Measurements from ENCODE around the gene ZFYVE19.
A peak's percentile ranks its signal among the peaks of the same experiment; 100 is the strongest.
"Not testable (repeated sequence)": the region's sequence is repeated elsewhere in the genome, so short reads cannot be mapped to it uniquely, and the experiment has no call there.

The ZFYVE19 gene

DNA sequence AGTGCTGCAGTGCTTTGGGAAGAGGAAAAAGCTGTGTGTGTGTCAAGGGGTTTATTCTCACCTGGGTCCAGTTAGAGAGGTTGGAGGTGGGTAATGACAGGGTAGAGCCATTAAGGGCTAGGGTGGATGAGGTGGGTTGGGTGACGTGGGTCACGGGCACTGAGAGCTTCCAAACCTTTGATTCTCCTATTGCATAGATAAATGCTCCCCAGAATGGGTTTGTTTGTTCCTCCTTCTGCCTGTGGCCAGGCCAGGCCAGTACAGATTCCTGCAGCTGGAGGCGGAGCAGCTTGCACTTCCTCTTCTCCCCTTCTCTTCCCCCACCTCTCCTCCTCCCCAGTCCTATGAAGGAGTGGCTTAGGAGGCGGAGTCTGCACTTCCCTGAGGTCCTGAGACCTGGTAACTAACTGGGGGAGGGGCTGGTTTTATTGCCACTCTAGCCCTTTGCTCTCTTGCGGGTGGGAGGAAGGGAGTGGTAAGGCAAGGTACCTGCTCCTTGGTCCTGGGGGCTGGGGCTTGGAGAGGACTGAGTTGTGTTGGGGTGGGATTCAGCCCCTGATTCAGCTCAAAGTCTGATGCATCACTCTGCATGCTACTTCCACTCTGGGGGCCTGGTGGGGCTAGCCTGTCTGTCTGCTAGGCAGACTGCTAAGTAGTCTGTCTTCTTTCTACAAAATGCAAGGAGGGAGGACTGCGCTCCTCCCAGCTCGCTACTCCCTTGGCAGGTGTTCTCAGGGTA, 40.5 kb downstream of the ZFYVE19 start:
- peak; percentile 5 for DNase-seq (ENCODE audit: low spot score)

DNA sequence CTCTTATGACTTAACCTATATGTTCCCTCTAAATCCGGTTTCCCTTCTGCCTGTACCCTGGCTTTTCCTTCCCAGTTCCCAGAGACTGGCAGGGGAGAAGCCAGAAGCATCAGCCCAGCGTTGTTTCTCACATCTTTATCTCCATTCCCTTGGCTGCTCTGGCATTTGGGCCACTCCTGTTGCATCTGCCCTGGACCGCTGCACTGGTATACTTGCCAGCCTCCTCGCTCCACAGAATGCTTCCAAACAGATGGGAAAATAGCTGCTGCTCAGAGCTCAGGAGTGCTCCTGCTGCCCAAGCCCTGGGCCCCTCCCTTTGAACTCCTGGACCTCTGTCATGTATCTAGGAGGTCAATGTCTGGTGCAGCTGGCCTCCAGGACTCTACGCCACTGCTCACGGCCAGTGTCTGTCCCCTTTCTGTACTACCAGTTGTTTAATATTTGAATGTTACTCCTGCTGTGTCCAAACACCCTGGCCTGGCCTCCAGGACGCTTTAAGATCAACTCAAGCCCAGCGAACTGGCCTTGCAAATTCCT, 43.8 kb downstream of the ZFYVE19 start:
- no peak for DNase-seq (ENCODE audit: low spot score)

DNA sequence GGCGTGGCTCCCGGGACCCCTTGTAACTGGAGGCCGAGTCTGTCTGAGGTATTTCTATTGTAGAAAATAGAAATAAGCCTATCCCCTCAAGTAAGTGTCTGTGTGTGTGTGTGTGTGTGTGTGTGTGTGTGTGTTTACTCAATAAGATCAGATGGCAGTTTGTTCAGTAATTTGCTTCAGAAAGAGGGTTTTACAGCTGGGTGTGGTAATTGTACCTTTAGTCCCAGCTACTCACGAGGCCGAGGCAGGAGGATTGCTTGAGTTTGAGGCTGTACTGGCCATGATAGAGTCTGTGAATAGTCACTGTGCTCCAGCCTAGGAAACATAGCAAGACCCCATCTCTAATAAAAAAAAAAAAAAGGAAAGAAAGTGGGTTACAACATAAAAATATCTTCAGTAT, 45.6 kb downstream of the ZFYVE19 start:
- no peak for DNase-seq (ENCODE audit: low spot score)

DNA sequence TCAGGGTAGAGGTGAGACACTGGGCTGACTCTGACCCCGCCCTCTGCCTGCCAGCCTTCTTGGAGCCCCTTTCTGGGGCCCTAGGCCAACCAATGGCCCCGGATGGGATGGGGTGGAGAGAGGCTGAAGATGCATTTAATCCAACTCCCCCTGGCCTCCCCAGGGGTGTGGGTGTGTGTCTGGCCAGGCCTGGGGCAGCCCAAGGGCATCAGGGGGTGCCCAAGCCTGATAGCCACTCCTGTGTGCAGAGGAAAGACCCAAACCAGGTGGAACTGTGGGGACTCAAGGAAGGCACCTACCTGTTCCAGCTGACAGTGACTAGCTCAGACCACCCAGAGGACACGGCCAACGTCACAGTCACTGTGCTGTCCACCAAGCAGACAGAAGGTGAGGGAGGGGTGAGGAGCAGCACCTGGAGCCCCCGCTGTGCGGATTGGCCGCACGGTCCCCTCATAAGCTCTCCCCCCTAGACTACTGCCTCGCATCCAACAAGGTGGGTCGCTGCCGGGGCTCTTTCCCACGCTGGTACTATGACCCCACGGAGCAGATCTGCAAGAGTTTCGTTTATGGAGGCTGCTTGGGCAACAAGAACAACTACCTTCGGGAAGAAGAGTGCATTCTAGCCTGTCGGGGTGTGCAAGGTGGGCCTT, 46.5 kb downstream of the ZFYVE19 start:
- DNase-seq (ENCODE audit: low spot score), result no peak

DNA sequence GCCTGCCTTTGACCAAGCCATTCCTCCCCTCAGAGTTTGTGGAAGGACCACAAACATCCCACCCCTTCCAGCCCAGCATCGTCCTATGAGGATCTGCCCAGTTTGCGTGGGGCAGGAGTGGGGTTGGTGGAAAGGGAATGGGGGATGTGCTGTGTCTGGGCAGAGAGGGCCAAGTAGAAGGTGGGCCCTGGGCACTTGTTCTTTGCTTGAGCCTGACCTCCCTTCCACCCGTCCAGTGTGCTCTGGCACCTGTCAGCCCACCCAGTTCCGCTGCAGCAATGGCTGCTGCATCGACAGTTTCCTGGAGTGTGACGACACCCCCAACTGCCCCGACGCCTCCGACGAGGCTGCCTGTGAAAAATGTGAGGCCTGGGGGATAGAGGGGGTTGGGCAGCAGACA, 47.3 kb downstream of the ZFYVE19 start:
- no peak for DNase-seq (ENCODE audit: low spot score)

DNA sequence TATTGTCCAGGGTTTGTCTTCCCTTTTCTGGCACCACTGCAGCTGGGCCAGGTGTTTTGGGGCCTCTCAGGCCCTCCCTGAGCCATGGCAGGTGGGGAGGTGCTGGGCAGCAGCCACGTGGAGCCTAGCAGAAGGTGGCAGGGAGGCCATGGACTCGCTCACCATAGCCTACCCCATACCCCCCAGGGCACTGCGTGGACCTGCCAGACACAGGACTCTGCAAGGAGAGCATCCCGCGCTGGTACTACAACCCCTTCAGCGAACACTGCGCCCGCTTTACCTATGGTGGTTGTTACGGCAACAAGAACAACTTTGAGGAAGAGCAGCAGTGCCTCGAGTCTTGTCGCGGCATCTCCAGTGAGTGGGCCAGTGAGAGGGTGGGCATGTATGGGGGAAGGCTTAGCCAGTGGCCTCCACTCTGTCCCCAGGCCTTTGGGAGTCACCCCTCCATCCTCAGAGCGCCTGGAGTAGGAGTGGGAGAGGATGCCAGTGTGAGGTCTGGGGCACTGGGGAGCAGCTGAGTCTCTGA, 48.9 kb downstream of the ZFYVE19 start:
- no peak for DNase-seq (ENCODE audit: low spot score)

DNA sequence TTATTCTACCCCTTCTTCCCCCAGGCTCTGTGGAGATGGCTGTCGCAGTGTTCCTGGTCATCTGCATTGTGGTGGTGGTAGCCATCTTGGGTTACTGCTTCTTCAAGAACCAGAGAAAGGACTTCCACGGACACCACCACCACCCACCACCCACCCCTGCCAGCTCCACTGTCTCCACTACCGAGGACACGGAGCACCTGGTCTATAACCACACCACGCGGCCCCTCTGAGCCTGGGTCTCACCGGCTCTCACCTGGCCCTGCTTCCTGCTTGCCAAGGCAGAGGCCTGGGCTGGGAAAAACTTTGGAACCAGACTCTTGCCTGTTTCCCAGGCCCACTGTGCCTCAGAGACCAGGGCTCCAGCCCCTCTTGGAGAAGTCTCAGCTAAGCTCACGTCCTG, 49.9 kb downstream of the ZFYVE19 start:
- DNase-seq (ENCODE audit: low spot score), result no peak

DNA sequence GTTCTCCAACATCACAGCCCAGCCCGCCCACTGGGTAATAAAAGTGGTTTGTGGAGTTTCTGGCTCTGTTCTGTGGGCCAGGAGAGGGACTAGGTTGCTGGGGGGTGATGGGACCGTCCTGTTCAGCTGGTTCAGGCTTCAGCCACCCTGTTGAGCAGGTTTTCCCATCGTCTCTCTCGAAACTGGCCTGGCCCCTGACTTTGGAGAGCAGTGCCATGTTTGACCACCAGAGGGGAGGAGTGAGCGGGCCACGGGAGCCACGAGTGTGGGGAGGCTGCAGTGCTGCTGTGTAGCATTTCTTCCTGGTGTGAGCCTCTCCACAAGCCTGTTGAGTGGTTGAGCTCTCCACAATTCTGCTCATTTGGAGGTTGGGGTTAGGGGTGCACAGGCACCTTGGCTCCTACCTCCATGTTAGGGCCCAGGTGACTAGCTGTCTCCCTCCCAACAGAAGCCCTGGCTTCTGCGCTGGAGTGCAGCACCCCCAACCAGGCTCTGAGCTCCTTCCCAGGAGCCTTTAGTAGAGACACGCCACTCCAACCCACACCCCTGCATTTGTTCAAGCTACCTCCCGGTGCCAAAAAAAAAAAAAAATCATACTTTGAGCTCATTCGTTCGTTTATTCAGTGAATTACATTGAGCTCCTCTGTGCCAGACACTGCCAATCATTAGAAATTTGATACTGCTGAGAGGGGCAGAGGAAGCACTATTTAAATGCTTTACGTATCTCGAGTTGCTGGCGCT, 50.9 kb downstream of the ZFYVE19 start:
- peak; percentile 80 for DNase-seq (ENCODE audit: low spot score)

DNA sequence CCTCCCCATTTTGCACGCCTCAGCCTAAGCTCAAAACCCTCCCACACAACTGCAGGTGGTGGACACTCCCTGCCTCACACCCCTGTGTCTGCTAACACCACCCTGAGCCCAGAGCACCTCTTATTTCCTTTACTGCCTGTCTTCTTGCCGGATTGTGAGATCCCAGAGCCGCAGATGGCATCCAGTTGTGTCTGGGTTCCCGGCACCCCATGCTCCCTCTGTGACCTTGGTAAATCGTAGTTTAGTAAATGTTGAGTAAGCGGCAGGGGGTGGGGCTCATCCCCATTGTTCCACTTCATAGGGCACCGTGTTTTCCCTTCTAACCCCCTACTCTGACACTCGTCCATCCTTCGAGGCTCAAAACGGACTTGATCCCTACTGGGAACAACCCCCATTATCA, 51.8 kb downstream of the ZFYVE19 start:
- DNase-seq (ENCODE audit: low spot score), result no peak

DNA sequence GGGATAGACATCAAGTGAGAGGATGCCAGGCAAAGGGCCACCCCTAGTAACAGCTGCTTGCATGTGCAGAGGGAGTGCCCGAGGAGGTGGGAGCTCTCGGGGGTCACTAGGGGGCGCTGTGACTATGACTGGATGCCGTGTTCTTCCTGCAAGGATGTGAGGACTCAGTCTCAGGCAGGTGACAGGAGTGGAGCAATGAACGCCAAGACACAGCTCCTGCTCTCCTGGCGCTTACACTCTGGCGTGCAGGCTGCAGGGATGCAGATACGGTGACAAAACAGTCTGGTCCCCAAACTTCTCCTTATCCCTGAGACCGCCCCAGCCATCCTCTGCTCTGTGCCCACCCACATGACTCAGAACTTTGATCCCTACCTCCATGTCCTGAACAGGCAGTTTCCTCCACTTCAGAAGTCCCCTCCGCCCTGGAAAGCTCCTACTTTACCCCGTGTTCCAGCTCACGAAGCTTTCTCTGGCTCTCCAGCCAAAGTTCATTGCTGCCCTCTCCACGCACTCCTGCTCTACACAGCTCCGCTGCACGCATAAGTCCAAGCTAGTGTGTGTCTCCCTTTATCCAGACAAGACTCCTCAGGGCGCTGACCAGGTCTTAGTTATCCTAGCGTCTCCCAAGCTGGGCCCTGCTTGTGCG, 52.4 kb downstream of the ZFYVE19 start:
- DNase-seq (ENCODE audit: low spot score), result peak; percentile 83

DNA sequence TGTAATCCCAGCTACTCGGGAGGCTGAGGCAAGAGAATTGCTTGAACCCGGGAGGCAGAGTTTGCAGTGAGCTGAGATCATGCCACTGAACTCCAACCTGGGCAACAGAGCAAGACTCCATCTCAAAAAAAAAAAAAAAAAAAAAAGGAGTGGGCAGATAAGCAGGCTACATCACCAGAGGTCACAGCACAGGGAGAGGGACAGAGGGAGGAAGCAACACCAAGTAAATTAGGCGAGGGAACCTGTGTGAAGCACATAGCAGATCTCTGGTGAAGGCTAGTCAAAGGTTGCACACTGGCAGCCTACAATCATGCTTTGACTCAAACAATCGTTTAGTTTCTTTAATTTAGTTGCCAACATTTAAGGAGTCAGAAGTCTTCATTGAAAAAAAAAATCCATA, 54.3 kb downstream of the ZFYVE19 start:
- DNase-seq (ENCODE audit: low spot score), result not testable (repeated sequence)

DNA sequence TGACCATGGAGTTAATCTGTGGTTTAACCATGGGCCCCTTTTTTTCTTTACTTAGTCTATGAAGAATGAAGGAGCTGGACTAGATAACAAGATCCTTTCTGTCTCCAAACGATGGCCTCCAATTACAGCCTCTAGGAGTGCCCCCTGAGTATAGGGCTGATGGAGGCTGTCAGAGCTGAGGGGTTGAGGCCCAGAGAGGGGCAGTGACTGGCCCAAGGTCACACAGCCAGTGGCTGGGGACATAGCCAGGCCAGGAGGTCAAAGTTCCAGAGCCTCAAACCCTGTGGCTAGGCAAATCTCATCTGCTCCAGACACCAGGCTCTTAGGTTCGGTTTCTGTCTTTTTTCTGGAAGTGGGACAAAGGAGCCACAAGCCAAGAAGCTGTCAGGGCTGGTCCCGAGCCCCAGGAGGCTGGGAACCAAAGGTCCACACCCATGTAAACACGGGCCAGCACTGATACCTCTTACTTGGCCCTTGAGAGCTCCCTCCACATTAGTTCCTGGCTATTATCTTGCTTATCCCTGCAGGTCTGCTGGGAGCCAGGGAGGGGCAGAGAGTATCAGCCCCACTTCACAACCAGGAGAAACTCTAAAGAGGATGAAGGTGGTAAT, 56.9 kb downstream of the ZFYVE19 start:
- no peak for DNase-seq (ENCODE audit: low spot score)

Data from CD4-positive, alpha-beta T cell treated with Interleukin-2 at 100 ng/mL for 4 hours (primary cell).